NCI-H2196 (cell line): Measurements from ENCODE around the gene SLC47A1.
"Not testable (repeated sequence)": the region's sequence is repeated elsewhere in the genome, so short reads cannot be mapped to it uniquely, and the experiment has no call there.

Source experiments
- DNase-seq: peaks from one replicate; lab custom pipeline; 2025; ENCODE audit not compliant: unreplicated experiment; lab: John Stamatoyannopoulos, UW

Gene SLC47A1

DNA sequence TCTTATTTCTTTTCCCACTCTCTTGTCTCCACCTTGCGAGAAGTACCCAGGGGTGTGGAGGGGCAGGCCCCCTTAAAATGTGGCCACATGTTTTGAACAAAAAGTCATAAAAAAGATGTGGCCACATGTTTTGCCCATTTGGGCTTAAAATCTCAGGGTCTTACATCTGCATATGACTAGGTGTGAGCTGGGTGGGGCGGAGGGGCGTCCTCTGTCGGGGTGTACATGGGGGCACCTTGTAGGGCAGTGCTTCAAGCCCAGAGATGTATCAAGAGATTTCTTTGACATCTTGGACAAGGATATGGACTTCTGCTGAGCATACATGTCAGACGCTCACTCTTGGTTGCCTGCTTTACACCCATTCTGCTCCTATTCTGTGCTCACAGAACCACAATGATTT lies 13.0 kb upstream of the SLC47A1 start:
- no peak for DNase-seq

DNA sequence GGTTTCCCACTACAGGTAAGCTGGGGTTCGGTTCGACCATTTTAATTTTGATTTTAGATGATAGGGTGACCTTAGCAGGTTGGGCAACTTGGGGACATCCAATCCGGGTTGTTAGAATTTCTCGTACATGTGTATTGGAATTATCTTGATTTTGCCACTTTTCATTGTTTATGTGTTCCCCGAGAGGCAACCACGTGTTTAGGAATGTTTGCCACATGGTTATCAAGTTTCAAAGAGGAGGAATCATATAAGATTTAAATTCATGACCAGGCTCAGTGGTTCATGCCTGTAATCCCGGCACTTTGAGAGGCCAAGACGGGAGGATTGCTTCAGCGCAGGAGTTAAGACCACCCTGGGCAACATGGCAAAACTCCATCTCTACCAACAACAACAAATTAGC lies 10.0 kb upstream of the SLC47A1 start:
- DNase-seq: no peak

DNA sequence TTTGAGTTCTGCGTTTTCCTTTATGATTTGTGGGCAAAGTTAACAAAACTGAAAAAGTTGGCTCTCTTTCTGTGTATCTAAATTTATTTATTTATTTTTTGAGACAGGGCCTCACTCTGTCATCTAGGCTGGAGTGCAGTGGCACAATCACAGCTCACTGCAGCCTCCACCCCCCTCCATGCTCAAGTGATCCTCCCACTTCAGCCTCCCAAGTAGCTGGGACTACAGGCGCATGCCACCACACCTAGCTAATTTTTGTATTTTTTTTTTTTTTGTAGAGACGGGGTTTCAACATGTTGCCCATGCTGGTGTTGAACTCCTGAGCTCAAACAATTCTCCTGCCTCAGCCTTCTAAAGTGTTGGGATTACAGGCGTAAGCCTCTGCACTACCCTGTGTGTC lies 6.7 kb upstream of the SLC47A1 start:
- not testable (repeated sequence) for DNase-seq

DNA sequence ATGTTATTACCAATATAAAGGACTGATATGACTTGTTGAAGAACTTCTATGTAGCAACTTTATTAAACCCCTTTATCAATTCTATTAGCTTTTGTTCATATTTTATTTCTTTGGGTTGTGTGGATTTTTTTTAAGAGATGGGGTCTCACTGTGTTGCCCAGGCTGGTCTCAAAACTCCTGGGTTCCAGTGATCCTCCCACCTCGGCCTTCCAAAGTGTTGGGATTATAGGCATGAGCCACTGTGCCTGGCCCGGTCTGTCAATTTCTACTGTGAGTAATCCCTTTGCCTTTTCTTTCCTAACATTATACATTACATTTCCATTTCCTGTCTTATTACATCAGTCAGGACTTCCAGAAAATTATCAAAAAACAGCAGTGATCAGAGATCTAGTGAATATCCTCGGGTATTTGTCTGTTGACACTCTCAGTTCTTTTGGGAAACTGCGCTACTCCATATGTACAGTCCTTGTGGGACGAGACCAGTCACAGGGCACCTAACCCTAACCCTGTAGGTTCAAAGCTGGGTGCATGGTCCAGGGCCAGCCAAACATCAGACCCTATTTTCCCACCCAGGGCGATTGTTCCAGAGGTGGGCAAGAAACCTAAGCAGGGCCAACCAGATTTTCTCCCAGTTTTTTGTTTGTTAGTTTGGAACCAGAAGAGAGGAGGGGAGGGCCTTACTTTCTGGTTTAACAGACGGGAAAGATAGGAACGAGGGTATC lies 1.7 kb upstream of the SLC47A1 start:
- no peak for DNase-seq

DNA sequence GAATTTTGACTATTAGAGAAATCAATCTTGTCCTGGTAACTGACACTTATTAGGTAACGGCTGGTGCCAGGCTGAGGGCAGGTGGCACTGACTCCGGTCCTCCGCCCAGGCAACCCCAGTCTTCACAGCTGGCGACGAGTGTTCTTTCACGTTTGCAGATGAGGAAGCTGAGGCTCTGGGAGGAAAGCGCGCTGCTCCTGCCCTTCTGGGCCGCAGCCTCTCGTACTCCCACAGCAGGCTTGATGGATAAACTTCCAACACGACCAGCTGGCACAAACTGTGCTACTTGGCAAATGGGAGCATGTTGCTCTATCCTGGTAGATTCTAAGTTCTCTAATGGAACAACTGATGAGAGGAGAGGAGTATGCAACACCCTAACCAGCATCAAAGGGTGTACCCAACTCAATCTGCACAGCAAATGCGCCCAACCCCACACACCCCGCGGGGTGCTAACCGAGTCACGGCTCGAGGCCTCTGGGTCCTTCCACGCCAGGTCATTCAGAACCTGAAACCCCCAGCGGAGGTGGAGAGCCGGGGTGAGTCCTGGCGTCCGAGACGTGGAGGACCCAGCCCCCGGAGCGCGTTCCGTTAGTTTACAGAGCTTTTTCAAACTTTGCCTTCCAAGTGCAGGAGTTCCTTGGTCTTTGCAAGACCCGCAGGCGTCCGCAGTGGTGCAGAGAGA lies 477 bp upstream of the SLC47A1 start:
- DNase-seq: no peak

DNA sequence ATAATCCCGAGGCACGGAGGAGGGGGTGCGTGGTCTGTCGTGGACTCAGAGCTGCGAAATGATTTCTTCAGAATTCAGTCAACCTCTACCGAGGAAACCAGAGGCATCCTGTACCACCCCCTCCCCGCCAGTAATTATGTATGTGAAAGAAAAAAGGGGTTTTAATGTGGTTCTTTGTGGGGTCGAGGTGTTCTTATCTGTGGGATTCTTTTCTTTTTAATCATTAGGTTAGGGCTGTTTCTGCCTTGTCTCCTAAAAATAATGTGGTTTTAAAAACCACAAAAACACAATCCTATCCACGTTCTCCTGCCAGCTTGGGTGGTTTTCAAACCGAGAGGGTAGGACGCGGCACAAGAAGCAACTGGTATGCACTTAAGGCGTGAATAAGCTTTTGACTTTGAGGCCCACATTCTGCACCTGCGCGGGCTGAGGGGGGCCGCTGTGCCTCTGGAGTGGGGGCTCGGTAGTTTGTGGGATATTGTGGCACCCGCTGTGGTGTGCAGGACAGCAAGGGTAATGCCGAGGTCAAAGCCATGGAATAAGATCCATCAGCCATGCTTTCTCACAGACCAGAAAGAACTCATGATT lies 1.0 kb downstream of the SLC47A1 start:
- no peak for DNase-seq

DNA sequence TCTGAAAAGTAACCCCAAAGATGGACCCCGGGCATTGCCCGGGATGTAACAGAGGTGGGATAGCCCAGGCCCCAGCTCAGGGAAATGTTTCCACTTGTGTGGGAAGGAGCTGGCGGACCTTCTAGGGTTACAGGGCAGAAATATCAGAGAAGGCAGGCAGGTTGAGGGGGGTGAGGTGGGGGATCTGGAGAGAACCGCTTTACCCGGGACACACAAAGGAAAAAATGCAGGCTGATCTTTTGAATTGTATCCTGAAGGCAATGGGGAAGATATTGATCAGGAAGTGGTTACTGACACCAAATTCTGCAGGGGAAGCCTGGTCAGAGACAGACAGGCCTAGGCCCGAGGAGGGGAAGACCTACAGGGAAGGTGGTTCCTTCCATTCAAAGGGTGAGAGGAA lies 3.5 kb downstream of the SLC47A1 start:
- no peak for DNase-seq

DNA sequence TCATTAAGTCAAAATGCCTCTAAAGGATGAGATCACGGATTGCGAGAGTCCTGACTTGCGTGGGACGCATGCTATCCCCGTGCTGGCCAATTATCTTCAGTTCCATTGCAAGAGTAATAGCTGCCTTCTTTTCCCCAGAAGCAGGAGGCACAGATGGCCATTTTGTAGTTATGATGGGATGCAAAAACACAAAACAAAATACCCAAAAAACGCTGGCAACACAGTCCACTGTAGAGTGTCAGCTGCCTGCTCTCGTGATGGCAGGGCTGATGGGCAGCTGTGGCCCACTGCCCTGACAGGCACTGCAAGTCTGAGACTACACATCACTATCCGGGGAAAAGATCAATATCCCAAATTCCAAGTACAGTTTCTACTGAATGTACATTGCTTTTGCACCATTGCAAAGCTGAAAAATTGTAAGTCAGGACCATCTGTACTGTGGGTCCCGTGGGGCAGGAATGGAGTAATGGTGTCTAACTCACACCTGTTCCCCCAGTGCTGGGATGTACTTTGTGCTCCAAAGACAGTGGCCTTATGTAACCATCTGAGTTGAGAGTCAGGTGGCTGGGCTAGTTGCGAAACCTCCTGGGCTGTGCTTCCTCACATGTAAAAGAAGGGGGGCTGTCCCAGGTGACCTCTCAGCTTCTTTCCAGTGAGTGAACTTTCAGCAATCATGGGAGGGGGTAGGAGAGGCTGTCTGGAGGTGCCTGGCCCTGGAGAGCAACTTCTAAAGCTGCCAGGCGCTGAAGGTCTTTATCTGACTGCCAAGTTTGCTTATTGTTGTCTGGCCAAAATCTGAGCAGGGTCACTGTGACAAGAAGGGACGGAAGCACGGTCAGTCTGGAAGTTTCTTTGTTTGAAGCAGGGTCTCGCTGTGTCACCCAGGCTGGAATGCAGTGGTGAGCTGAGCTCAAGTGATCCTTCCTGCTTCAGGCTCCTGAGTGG lies 4.7 kb downstream of the SLC47A1 start:
- no peak for DNase-seq

DNA sequence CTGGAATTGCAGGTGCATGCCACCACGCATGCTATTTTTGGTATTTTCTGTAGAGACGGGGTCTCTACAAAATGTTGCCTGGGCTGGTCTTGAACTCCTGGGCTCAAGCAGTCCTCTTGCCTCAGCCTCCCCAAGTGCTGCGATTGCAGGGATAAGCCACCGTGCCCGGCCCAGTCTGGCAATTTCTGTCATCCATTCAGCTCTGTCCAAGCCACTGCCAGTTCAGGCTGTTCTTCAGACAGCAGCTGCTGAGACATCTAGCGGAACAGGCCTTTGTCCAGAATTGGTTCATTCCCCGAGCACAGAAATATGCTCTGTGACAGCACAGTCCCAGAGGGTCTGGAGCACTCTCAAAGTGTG lies 5.4 kb downstream of the SLC47A1 start:
- no peak for DNase-seq

DNA sequence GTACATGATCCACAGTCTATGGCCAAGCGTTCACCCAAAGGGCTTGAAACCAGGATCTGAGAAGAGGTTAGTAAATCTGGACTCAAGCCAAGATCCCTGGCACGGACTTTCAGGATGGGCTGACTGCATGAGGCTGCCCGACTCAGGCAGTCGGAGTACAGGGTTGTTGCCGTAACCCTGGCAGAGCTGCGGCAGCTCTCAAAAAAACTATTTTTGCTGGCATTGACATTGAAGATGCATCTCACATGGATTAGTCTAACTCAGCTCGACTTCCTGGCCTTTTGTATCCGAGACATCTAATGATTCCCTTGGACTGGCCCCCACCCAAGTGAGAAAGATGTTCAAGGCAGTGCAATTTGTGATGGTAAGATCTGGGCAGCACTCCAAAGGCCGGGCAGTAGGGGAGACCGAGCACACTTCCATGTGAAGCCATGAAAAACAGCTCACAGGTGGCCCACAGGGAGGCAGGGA lies 6.2 kb downstream of the SLC47A1 start:
- no peak for DNase-seq

DNA sequence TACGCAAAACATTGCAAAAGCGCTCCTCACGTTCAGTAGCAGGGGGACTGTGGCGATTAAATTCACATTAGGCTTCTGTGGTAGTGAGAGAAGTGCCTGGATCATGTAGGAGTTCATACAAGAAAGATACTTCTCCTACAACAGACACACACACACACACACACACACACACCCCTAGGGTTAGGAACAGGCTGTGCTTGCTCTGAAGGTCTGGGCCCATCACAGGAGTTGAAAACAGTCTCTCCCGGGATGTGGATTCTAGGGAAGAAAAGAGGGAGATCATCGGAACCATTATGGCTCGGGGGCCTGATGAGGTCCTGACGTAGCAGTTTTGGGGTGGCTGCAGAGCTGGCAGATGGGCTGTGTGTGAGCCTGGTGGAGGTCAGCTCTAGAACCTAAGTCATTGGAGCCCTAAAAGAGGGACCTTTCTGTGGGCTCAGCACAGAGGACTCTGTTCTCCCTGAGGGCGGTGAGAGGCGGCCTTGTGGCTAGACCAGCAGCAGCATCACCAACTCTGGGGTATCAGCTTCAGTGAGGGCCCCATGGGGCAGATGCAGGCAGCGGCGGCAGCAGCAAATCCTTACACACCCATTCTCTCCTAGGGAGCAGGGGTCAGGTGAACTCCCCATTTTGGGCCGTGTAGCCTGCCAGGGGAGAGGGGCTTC lies 7.2 kb downstream of the SLC47A1 start:
- no peak for DNase-seq

DNA sequence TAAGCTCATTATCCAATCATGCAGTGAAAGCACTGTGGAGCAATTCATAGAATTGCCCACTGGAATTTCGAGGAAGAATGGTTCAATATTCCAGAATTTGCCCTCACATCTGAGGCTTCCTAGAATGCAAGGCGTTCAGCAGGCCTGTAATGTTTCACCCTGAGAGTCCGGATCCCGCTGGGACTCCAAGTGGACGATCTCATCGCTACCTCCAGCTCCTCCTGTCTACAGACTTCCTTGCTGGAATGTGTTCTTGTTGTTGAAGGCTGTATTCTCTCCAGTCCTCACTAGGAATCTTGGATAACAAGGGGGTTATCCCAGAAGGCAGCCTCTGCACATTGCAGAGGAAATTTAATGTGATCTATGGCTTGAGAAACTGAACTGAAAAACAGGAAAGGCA lies 7.8 kb downstream of the SLC47A1 start:
- DNase-seq: no peak

DNA sequence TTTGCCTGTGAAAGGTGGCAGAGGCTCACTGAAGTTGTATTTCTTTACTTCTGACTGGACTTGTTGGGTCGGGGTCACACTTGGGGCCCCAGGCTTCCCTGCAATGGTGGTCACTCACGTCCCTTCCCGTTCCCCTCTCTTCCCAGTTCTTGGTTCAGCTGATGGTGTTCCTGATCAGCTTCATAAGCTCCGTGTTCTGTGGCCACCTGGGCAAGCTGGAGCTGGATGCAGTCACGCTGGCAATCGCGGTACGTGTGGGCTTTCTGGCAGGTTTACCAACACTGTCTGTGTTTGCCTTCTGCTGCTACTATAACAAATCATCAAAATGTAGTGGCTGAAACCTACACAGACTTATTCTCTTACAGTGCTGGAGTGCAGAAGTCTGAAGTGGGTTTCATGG lies 8.6 kb downstream of the SLC47A1 start:
- DNase-seq: no peak

DNA sequence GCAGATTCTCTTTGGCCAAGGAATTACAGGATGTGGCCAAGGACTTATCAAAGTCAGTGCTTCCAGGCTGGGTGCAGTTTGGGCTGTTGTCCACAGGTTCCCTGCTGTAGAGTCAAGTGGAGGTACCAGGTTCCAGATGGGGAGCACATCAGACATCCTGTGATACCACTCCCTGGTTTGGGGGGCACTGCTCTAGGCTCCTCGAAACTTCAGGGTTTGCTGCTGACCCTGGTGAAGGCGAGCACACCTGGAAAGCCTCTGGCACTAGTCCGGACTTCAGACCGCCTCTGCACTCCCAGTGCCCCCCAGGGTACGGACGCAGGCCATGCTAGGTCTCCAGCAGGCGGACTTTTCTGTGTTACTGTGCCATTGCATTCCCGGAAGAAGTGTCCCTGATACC lies 10.7 kb downstream of the SLC47A1 start:
- no peak for DNase-seq

DNA sequence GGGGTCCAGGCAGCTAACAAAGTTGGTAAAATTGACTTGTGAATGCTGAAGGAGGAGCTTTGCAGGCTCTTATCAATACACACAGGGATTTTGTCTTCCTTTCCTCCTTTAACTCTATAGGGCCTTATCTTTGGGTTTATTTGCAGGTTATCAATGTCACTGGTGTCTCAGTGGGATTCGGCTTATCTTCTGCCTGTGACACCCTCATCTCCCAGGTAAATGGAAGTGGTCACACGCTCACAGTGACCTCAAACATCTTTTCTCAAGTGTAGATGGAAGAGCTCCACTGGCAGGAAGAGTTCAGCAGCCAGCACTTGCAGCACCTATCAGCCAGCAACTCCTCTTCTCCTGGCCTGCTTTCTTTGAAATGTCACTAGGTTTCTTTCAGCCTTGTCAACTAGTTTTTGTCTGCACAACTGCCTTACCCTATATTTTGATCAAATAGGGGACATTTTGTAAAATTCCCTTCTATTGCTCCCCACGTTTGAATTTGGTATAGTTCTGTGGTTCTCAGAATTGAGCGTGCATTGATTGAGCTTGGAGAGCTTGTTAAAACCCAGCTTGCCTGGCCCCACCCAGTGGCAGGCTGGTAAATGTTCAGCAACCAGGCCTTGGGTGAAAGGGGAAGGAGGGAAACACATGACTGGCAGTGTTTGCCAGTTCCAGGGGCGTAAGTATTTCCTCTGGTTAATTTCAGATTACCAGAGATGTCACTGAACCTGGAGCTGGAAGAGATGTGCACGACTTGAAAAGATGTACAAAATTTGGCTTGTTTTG lies 12.8 kb downstream of the SLC47A1 start:
- DNase-seq: no peak

DNA sequence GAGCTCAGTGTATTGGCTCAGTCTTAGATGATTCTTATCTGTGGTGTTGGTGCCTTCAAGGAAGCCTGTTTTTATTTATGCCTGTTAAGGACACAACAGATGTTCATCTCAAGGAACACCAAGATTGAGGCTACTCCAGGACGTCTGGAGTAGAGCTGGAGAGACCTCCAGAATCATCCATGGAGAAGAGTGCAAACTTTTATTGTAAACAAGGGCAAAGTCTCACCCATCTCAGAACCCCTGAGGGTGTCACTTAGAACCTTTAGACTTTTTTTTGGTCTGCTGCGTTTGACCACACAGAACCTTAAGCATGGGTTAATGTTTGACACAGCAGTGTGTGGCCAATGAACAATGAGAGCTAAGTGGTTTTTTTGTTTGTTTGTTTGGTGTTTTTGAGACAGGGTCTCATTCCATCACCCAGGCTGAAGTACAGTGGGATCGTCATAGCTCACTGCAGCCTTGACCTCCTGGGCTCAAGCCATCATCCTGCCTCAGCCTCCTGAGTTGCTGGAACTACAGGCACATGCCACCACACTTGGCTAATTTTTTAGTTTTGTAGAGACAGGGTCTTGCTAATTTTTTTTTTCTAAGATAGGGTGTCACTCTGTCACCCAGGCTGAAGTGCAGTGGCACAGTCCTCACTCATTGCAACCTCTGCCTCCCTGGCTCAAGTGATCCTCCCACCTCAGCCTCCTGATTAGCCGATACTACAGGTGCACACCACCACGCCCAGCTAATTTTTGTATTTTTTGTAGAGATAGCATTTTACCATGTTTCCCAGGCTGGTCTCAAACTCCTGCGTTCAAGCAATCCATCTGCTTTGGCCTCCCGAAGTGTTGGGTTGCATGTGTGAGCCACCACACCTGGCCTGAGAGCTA lies 16.3 kb downstream of the SLC47A1 start:
- no peak for DNase-seq

DNA sequence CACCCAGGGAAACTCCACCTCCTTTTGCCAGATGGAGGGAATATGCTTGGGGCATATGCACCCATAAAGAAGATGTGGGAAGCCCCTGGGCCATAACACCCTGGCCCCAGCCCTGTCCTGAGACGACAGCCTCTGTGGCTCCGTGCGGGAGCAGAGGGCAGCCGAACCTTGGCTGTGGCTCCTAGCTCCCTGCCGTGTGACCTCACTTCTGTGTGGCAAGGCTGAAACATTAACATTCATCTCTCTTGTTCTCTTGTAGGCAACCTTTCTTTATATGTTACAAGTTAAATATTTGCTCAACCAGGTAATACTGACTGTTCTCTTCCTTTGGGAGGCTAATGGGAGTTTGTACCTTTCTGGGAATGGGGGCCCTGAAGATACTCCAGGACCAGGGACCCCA lies 17.5 kb downstream of the SLC47A1 start:
- DNase-seq: no peak

DNA sequence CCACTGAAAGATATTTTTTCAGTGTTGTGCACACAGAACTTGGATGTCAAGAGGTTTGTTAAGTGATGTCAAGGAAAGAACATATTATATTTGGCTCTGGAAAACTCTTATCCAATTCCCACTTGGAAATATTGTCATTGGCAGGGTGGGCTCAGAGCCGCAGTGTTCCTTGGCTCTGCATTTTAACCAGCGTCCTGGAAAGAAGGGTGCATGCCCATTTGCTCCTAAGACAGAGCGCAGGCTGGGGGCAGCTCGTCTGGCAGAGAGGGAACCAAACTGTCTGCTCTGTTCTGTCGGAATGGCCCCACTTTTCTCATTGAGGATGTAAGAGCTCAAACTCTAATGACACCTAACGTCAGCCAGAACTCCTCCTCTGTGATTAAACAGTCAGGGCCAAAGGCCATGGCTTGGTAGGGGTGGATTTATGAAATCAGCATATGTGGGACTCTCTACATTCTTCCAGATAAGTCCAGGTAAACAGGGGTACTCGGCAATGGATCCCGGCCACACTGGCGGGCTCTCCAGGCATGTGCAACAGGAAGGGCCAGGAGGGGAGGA lies 18.0 kb downstream of the SLC47A1 start:
- no peak for DNase-seq

DNA sequence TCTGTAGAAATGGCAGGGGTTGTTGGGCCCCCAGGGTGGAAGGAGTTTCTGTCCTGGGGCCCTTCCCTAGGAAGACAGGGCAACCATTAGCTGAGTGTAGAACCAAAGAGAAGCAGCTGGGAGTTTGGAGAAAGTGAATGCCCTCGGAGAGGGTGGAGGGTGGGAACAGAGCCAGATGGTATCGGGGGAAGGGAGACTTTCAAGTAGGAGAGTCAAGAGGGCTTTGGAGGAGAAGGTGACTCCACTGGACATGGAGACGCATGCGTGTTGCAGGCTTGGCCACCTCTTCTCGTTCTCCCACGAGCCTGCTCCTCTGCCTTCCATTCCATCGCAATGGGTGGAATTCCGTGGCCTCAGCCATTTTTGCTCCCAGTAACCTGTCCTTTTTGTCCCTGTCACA lies 19.4 kb downstream of the SLC47A1 start:
- DNase-seq: no peak
